GM23248 (cell line): ENCODE data around the gene NGDN.

Source experiments
- EZH2 ChIP-seq: fragments of 200-600 bp; sonication (generic); IDR thresholded peaks from 2 replicates; pipeline ENCODE4 v1.6.1; 2018; ENCODE audit warnings: antibody characterized with exemption, mild to moderate bottlenecking; ENCODE audit not compliant: insufficient read depth, poor library complexity, severe bottlenecking
- EZH2phosphoT487 ChIP-seq: fragments of 200-600 bp; sonication (generic); IDR thresholded peaks from 2 replicates; pipeline ENCODE4 v1.6.1; 2018; ENCODE audit warnings: antibody characterized with exemption, moderate library complexity, mild to moderate bottlenecking, low read depth; ENCODE audit not compliant: insufficient read depth

GRCh38 chr14:23454445-23454856 lies 15.1 kb upstream of the NGDN start:
- no peak for TF ChIP-seq EZH2
- no peak for TF ChIP-seq EZH2phosphoT487
